Stimulated activated naive CD4-positive, alpha-beta T cell (primary cell): Measurements from ENCODE around the gene MYO16.

Source experiments
- DNase-seq, 6 experiments: peaks; one replicate each; lab custom pipeline; 2025; lab: John Stamatoyannopoulos, UW

Gene MYO16

GRCh38 chr13:108797354-108797753, 167.9 kb downstream of the MYO16 start:
- no peak for DNase-seq

GRCh38 chr13:108807841-108808240, 178.4 kb downstream of the MYO16 start:
- no peak for DNase-seq

GRCh38 chr13:108812165-108812564, 182.8 kb downstream of the MYO16 start:
- no peak for DNase-seq

DNA sequence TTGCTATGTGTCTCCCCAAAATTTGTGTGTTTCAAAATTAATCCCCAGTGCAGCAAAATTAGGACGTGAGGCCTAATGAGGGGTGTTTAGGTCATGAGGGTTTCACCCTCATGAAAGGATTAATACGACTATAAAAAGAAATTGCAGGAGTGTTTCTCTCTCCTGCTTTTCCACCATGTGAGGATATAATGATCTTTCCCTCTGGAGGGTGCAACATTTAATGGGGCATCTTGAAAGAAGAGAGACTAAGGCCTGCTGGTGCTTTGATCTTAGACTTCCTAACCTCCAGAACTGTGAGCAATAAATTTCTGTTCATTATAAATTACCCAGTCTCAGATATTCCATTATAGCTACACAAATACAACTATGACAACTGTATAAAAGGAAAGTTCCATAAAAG, 183.2 kb downstream of the MYO16 start:
- DNase-seq, result no peak

DNA sequence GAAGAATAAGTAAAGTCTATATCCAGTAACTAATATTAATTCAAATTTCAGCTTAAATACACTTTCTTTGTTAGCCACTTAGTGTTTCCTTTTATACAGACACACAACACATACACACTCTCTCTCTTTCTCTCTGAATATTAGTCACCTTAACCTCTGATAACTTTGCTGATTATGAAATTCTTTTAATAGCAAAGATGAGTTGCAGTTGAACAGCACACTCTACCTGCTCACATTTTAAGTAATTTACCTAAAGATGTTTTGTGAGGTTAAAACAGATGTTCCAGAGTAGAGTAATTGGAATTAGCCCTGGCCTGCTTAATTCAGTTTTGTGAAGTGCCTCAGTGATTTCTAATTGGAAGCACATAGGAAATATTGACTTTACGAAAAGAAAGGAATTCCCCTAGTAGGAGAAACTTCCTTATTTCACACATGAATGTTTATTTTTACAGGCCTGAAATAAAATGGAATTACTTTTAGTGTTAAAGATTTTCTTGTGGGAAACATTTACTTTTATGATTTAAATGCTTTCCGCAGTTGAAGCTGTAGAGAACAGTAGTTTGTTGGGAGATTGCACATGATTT, 184.3 kb downstream of the MYO16 start:
- DNase-seq, result no peak

DNA sequence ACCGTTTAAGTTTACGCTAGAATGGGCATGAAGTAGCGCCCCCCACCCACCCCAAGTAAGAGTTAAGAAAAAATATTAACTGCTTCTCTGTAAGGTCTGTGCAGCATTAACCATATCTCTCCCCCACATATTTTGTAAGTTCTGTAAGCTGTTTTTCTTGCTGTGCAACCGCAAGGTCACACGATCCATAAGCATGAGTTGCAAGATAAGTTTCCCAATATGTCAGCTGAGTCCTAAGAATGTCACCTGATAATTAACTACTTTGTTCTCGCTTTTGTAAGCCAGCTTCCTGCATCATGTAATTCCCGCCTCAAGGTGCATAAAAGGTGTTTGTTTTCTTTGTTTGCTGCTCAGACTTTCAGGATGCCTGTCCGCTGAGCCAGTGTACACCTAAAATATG, 187.0 kb downstream of the MYO16 start:
- no peak for DNase-seq

GRCh38 chr13:108827646-108828045, 198.2 kb downstream of the MYO16 start:
- no peak for DNase-seq

DNA sequence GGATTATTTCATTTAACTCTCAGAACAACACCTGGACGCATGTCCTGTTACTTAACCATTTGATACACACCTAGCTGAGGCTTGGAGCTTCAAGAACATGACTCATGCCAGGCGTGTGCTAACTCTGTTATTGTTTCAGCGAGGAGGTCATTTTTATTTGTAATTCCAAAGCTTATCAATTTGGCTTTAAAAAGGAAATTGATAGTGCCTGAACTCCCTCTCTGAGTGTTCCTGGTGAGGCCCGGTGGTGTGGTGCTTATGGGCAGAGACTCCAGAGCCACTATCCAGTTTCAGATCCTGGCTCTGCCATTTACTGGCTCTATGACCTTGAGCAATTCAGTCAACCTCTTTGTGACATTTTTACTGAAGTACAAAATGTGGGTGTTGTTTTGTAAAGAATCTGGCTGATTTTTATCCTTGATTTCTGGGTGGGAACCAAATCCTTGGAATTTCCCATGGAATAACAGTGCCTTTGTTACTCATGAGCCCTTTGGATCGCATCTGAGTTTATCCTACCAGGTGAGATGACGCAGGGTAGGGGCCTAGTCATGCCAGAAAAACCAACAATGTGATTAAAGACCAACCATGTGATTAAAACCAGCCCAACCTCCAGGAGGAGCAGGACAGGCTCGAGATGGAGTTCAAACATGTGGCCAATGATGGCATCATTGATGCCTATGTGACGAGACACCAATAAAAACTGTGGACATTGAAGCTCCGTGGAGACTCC, 198.8 kb downstream of the MYO16 start:
- DNase-seq, result no peak

DNA sequence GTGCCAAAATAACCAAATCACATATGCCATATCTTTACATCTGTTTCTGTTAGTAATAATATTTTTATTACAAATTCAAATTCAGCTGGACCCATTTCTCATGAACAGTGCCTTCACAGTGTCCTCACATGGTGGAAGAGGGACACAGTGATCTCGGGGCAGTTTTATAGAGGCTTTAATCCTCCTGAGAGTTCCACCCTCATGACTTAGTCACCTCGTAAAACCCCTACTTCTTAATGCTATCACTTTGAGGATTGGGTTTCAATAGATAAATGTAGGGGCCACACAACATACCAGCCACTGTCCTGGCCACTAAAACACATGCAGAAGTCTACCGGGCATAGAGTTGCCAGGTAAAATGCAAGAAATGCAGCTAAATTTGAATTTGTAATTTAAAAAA, 201.5 kb downstream of the MYO16 start:
- DNase-seq, result no peak

GRCh38 chr13:108833531-108833930, 204.1 kb downstream of the MYO16 start:
- DNase-seq, result no peak

- DNase-seq, result no peak
These were observed 204.8 kb downstream of the MYO16 start for GRCh38 chr13:108834193-108834592.

GRCh38 chr13:108835083-108835482, 205.7 kb downstream of the MYO16 start:
- DNase-seq, result no peak

DNA sequence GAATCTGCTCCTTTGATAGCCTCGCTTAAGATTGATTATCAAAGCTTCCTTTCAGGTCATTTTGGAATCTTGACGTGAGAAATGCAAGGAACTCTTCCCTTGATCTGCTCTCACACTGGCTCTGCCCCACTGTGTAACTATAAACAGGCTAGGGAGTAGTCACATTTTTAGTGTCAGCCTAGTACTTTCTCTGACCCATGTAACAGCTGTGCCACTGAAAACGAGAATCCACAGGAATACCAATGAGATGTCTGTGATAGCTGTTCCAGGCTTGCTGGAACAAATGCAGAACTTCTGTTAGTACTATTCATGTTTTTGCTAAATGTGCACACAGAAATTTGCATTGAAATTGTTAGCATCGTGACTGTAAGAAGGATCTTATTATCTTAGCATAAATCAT, 221.3 kb downstream of the MYO16 start:
- DNase-seq, result no peak

GRCh38 chr13:108851660-108852059, 222.2 kb downstream of the MYO16 start:
- DNase-seq, result no peak

GRCh38 chr13:108853031-108853430, 223.6 kb downstream of the MYO16 start:
- DNase-seq, result no peak

DNA sequence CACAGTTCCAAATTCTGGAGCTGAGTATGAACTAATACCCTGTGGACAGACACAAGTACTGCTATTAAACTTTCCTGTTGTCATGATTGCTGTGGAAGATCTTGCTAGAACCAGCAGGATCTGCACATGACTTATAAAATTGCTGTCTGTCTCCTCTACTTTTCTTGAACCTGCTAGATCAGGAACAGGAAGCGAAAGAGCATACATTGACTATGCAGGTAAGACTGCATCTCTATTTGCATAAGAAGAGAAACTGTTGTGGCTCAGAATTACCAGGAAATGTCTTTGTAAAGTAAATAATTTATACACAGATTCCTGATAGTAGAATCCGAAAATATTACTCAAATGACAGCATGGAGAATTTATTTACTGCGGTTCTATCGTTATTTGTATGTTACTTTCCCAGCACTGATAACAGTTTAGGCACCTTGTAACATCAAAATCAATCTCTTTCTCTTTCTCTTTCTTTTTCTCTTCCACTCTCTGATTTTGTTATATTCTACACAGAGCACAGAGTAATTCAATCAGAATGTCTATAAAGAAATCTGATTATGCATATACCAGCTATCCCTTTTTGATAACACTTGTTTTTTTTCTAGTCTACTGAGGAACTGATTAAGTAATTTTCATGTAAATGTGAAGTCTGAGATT, 226.5 kb downstream of the MYO16 start:
- no peak for DNase-seq

DNA sequence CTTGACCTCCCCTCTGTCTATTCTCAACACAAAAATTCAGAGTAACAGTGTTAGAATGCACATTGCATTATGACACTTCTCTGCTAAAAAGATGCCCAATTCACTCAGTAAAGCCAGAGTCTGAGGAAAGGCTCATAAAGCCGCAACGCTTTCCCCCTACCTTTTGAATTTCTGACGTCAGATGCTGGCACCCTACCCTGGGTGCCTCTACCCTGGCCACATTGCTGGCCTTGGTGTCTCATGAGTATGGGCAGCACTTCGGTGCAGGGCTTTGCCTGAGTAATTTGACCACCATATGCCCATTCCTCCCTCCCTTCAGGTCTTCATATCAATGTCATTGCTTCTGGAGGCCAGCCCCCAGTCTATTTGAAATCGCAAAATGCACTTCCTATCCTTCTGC, 229.3 kb downstream of the MYO16 start:
- no peak for DNase-seq

DNA sequence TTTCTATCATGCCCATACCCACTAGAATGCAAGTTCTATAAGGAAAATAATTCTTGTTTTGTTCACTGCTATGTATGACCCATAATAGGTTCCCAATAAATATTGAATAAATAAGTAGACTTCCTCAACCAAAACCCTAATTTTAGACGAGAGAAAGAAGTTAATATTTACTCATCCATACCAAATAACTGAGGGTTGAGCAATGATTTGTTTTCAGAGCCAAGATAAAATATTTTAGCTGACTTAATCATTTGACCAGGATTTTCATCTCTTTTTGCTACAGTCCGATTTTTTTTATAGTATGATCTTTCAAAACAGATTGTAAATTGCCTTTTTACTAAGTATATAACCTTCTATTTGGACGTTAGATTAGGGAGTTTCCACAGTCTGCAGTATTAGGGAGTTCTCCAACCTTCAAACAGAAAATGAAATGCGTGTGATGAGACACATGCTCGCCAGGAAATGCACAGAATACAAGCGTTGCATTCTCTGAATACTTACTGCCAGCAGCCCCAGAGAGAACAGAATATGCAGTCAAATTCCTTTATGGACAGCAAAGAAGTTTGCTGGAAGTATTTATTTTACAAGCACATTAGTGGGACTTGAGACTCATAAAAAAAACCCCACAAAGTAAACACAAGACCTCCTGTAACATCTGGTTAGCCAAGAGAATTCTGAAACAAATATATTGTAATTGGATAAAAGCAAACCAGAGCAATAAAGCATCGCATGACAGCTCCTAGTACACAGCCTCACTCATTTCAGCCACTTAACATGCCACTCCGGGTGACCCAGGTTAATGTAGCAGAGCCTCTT, 230.0 kb downstream of the MYO16 start:
- DNase-seq, result no peak

- DNase-seq, result no peak
These were observed 231.0 kb downstream of the MYO16 start for GRCh38 chr13:108860418-108860817.

GRCh38 chr13:108877300-108877699, 247.9 kb downstream of the MYO16 start:
- DNase-seq, result no peak

DNA sequence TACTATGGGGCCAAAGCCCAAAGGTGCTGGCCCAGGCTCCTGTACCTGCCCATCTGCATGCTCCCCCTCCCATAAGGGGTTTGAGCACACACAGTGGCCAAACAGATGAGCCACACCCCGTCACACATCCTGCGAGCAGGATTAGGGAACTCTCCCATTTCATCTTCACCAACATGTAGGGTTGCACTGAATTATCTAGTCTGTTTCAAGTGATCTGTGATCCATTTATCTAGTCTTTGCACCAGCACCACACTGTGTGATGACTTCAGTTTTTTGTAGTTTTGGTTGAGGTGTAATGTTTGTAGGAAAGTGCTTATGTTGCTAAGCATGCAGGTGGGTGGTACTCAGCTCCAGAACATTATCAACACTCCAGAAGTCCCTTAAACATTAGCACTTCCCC, 249.3 kb downstream of the MYO16 start:
- DNase-seq, result no peak

DNA sequence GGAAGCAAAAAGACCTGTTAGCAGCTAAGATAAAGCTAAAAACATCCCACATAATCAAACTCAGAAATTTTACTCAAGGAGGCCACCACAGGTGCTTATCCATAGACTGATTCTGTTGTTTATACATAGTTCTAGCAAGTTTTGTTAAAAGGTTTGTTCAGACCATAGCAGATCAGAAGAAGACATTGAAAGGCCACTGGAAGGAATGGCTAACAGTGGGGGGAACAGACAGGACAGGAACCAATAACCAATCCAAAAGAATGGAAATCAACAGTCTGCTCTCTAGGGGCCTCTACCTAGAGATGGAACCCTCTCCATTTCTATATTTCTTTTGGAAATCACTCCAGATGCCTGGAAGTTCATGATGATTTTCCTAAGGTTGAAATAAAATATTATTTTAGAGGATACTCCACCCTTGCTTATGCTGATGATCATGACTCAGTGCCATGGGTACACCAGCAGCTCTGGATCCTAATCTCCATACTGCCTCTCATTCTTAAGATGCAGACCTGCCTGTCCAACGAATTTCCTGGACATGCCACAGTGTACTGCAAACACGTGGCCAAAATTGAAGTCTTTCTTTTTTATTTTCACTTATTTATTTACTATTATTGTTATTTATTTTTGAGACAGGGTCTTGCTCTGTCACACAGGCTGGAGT, 260.0 kb downstream of the MYO16 start:
- DNase-seq, result no peak
